Ishikawa (cell line): Measurements from ENCODE around the gene PI4K2A.

Experiments
- CEBPB ChIP-seq: IDR thresholded peaks from 2 replicates; pipeline ENCODE4 v1.6.1; 2012
- CREB1 ChIP-seq: IDR thresholded peaks from 2 replicates; pipeline ENCODE4 v1.6.1; 2012; ENCODE audit warnings: low read depth
- EGR1 ChIP-seq: IDR thresholded peaks from 2 replicates; pipeline ENCODE4 v1.6.1; 2012
- EP300 ChIP-seq: IDR thresholded peaks from 2 replicates; pipeline ENCODE4 v1.6.1; 2012; ENCODE audit warnings: borderline replicate concordance
- FOXM1 ChIP-seq: IDR thresholded peaks from 2 replicates; pipeline ENCODE4 v1.6.1; 2012; ENCODE audit warnings: low read depth, borderline replicate concordance
- NFIC ChIP-seq: IDR thresholded peaks from 2 replicates; pipeline ENCODE4 v1.6.1; 2012
- RAD21 ChIP-seq: IDR thresholded peaks from 2 replicates; pipeline ENCODE4 v1.6.1; 2012; ENCODE audit warnings: low read depth
- TAF1 ChIP-seq: IDR thresholded peaks from 2 replicates; pipeline ENCODE4 v1.6.1; 2012; ENCODE audit warnings: low read depth, mild to moderate bottlenecking
- TCF12 ChIP-seq: IDR thresholded peaks from 2 replicates; pipeline ENCODE4 v1.6.1; 2012; ENCODE audit warnings: low read depth
- TEAD4 ChIP-seq: IDR thresholded peaks from 2 replicates; pipeline ENCODE4 v1.6.1; 2012
- YY1 ChIP-seq: IDR thresholded peaks from 2 replicates; pipeline ENCODE4 v1.6.1; 2012; ENCODE audit warnings: low read depth
- ZBTB7A ChIP-seq: IDR thresholded peaks from 2 replicates; pipeline ENCODE4 v1.6.1; 2012; ENCODE audit warnings: low read depth
- TF ChIP-seq, protein P1 (sequence below): IDR thresholded peaks from 2 replicates; pipeline ENCODE4 v1.6.1; 2012
- TF ChIP-seq, protein P2 (sequence below): IDR thresholded peaks from 2 replicates; pipeline ENCODE4 v1.6.1; 2012; ENCODE audit warnings: low read depth, mild to moderate bottlenecking
- TF ChIP-seq, protein P3 (sequence below): IDR thresholded peaks from 2 replicates; pipeline ENCODE4 v1.6.1; 2012

PI4K2A gene

DNA sequence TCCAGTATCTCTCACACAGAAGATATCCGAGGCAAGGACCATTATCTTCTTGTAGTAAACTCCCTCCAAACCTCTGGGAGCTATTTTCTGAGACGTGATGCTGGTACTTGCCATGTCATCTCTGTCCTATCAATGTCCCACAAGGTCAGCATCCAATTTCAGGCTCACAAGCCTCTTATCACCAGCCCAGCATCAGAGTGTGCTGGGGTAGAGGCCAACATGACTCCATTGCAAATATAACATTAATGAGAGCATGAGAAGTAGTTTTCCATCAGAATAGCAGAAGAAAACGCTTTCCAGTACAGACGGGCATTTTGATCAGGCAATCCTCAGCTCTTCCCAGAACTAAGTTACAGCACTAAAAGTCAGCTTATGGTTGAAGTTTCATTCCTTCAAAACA is 12.7 kb upstream of the PI4K2A start:
- TF ChIP-seq CEBPB (no peak), RAD21 (no peak), EP300 (no peak), ZBTB7A (no peak), TEAD4 (no peak), FOXM1 (no peak), CREB1 (no peak), EGR1 (no peak), TCF12 (no peak), TAF1 (no peak), NFIC (no peak), YY1 (no peak)
- TF ChIP-seq, protein P1, sequence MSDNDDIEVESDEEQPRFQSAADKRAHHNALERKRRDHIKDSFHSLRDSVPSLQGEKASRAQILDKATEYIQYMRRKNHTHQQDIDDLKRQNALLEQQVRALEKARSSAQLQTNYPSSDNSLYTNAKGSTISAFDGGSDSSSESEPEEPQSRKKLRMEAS = no peak
- TF ChIP-seq, protein P2, sequence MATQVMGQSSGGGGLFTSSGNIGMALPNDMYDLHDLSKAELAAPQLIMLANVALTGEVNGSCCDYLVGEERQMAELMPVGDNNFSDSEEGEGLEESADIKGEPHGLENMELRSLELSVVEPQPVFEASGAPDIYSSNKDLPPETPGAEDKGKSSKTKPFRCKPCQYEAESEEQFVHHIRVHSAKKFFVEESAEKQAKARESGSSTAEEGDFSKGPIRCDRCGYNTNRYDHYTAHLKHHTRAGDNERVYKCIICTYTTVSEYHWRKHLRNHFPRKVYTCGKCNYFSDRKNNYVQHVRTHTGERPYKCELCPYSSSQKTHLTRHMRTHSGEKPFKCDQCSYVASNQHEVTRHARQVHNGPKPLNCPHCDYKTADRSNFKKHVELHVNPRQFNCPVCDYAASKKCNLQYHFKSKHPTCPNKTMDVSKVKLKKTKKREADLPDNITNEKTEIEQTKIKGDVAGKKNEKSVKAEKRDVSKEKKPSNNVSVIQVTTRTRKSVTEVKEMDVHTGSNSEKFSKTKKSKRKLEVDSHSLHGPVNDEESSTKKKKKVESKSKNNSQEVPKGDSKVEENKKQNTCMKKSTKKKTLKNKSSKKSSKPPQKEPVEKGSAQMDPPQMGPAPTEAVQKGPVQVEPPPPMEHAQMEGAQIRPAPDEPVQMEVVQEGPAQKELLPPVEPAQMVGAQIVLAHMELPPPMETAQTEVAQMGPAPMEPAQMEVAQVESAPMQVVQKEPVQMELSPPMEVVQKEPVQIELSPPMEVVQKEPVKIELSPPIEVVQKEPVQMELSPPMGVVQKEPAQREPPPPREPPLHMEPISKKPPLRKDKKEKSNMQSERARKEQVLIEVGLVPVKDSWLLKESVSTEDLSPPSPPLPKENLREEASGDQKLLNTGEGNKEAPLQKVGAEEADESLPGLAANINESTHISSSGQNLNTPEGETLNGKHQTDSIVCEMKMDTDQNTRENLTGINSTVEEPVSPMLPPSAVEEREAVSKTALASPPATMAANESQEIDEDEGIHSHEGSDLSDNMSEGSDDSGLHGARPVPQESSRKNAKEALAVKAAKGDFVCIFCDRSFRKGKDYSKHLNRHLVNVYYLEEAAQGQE = no peak
- TF ChIP-seq, protein P3, sequence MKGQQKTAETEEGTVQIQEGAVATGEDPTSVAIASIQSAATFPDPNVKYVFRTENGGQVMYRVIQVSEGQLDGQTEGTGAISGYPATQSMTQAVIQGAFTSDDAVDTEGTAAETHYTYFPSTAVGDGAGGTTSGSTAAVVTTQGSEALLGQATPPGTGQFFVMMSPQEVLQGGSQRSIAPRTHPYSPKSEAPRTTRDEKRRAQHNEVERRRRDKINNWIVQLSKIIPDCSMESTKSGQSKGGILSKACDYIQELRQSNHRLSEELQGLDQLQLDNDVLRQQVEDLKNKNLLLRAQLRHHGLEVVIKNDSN = no peak

DNA sequence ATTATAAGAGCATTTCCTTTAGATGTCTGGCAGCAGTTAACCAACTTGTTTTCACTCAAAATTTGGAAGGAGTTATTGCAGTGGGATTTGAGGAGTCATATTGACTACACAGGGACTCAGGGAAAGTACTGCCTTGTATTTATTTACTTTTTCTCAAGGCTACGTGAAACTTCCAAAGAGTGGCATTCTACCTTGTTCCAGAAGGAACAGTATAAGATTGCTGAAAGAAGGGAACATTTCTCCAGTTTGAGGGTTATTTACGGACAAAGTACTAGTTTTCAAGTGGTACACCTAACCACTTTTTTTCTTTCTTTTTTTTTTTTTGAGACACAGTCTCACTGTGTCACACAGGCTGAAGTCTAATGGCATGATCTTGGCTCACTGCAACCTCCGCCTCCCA is 12.2 kb upstream of the PI4K2A start:
- TF ChIP-seq EP300 (no peak), TAF1 (no peak), YY1 (no peak), TEAD4 (no peak)
- TF ChIP-seq, protein P2 = no peak

DNA sequence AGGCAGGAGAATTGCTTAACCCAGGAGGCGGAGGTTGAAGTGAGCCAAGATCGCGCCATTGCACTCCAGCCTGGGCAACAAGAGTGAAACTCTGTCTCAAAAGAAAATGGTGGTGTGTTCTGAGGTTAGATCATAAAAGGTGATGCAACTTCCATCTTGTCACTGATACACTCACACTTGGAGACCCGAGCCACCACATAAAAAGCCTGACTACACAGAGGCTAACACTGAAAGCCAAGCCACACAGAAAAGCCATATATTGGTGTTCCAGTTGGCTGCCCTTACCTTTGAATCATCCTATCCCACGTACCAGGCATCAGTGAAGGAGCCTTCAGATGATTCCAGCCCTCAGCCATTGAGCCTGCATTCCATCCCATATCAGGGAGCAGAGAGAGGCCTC is 11.2 kb upstream of the PI4K2A start:
- TF ChIP-seq EP300 (no peak), FOXM1 (no peak), NFIC (no peak), TEAD4 (no peak), ZBTB7A (no peak), TAF1 (no peak), RAD21 (no peak), EGR1 (no peak), CREB1 (no peak)
- TF ChIP-seq, protein P3 = no peak
- TF ChIP-seq, protein P1 = no peak

DNA sequence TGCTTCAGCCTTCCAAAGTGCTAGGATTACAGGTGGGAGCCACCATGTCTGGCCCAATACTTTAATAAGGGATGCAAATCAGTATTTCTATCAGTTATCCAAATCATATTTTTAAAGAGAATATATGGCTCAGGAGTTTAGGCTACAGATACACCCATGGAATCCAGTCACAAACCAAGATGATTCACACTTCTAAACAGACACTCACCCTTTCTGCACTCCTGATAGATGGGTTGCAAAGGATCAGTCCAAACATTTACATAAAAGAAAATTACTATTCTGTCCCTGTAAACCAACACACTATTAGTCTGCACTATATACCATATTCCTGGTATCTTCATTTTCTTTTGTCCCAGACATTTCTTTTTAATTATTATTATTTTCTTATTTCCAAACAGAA is 9.4 kb upstream of the PI4K2A start:
- TF ChIP-seq EP300 (no peak), RAD21 (no peak), CREB1 (no peak), ZBTB7A (no peak), TAF1 (no peak), CEBPB (no peak), NFIC (no peak), YY1 (no peak), TEAD4 (no peak), EGR1 (no peak), FOXM1 (no peak), TCF12 (no peak)
- TF ChIP-seq, protein P1 = no peak
- TF ChIP-seq, protein P2 = no peak
- TF ChIP-seq, protein P3 = no peak
